Right atrium auricular region (tissue), 2 donors: ENCODE measurements around the gene DNASE2. TPM values are rescaled to one million over a fixed set of nuclear protein-coding genes. Genes with fewer than 3 reads are reported as not detected.

Experiments
- DNase-seq: peaks from one replicate; pipeline ENCODE4 v3.0.0-alpha.2; 2019; ENCODE audit warnings: low spot score
- H3K27ac ChIP-seq, 2 donors: fragments of 200-600 bp; sonication (generic); 1 replicate in 1 of 2; 2 replicates in 1 of 2; pipeline ENCODE4 v1.5.1; 2016 to 2019
- H3K27me3 ChIP-seq, 2 donors: fragments of 200-600 bp; sonication (generic); one replicate each; pipeline versions ENCODE4 v1.5.1 to v1.6.0; 2017 to 2019
- H3K36me3 ChIP-seq: fragments of 200-600 bp; sonication (generic); one replicate; pipeline ENCODE4 v1.5.1; 2016
- H3K4me1 ChIP-seq, 2 donors: fragments of 200-600 bp; sonication (generic); one replicate each; pipeline versions ENCODE4 v1.5.1 to v1.6.0; 2017 to 2019
- H3K4me3 ChIP-seq, 2 donors: fragments of 200-600 bp; sonication (generic); 1 replicate in 1 of 2; 2 replicates in 1 of 2; pipeline ENCODE4 v1.5.1; 2017 to 2019; ENCODE audit warnings: mild to moderate bottlenecking in 1 of 2, moderate library complexity in 1 of 2
- H3K9me3 ChIP-seq, 2 donors: fragments of 200-600 bp; sonication (generic); one replicate each; pipeline ENCODE4 v1.5.1; 2019
- CTCF ChIP-seq, 2 donors: fragments of 200-600 bp; sonication (generic); IDR thresholded peaks; one replicate each; pipeline ENCODE4 v1.5.1; 2019; ENCODE audit warnings: antibody characterized with exemption in 2 of 2
- total RNA-seq, 2 donors: library from RNA; depleted of rRNA; stranded (reverse); fragments of >200 nt; gene quantifications; one replicate each; pipeline ENCODE4 v1.1.0, GENCODE V29; 2016

The DNASE2 gene
- 10 to 100 TPM; 24.2 to 24.9 TPM for total RNA-seq

- peak; percentile 97 for DNase-seq
- Histone ChIP-seq H3K36me3 (peaks cover 17% of the 10 kb centered on the region), H3K4me1 (peaks cover 0 to 26% of the 10 kb centered on the region in 2 donors), H3K27ac (peak within 1 kb of the TSS; percentile 79 to 87), H3K9me3 (peaks cover 0 to 9% of the 10 kb centered on the region in 2 donors), H3K4me3 (peak within 1 kb of the TSS; percentile 57 to 81), H3K27me3 (peaks cover 0 to 15% of the 10 kb centered on the region in 2 donors)
- TF ChIP-seq CTCF (IDR thresholded peaks at IDR 0.05), result no peak
Measured at GRCh38 chr19:12881172-12881808, at the start of gene DNASE2. Gene DNASE2, minus strand, starts transcription at chr19:12881449. Its CDS starts 74 bp downstream, at chr19:12881375.

- H3K9me3 ChIP-seq, result no peaks in the 10 kb centered on the region
- DNase-seq, result no peak
- no peaks in the 10 kb centered on the region for H3K27me3 ChIP-seq
- H3K27ac ChIP-seq, result no peak overlapping the region
- H3K4me1 ChIP-seq, result peaks cover 3 to 12% of the 10 kb centered on the region in 2 donors
- no peak for TF ChIP-seq CTCF (IDR thresholded peaks at IDR 0.05)
- H3K4me3 ChIP-seq, result no peak overlapping the region
- peaks cover 54% of the 10 kb centered on the region for H3K36me3 ChIP-seq
Measured at GRCh38 chr19:12930002-12930645, 48.9 kb upstream of the DNASE2 start.

GRCh38 chr19:12924621-12925310, 43.5 kb upstream of the DNASE2 start:
- H3K9me3 ChIP-seq, result no peaks in the 10 kb centered on the region
- H3K27ac ChIP-seq, result no peak overlapping the region
- no peak for DNase-seq
- H3K4me1 ChIP-seq, result no peaks in the 10 kb centered on the region
- peaks cover 72% of the 10 kb centered on the region for H3K36me3 ChIP-seq
- H3K4me3 ChIP-seq, result no peak overlapping the region
- TF ChIP-seq CTCF (IDR thresholded peaks at IDR 0.05), result no peak
- no peaks in the 10 kb centered on the region for H3K27me3 ChIP-seq

- Histone ChIP-seq H3K9me3 (no peaks in the 10 kb centered on the region), H3K4me3 (no peak overlapping the region), H3K27ac (no peak overlapping the region), H3K27me3 (no peaks in the 10 kb centered on the region), H3K36me3 (peaks cover 56% of the 10 kb centered on the region), H3K4me1 (peaks cover 0 to 3% of the 10 kb centered on the region in 2 donors)
- no peak for TF ChIP-seq CTCF (IDR thresholded peaks at IDR 0.05)
- DNase-seq, result no peak
Measured at GRCh38 chr19:12922959-12923358, 41.7 kb upstream of the DNASE2 start.

DNA sequence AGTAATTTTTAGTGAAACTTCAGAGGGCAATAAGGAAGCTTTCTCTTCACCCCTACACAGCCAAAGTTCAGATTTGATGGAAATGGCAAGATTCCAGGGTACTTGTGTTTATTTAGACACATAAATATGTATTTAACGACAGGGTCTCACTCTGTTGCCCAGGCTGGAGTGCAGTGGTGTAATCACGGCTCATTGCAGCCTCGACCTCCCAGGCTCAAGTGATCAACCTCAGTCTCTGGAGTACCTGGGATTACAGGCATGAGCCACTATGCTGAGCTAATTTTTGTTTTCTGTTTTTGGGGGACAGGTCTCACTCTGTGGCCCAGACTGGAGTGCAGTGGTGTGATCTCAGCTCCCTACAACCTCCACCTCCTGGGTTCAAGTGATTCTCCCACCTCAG, 39.8 kb upstream of the DNASE2 start:
- H3K4me1 ChIP-seq, result peaks cover 0 to 3% of the 10 kb centered on the region in 2 donors
- H3K4me3 ChIP-seq, result no peak overlapping the region
- no peak for DNase-seq
- no peaks in the 10 kb centered on the region for H3K27me3 ChIP-seq
- peaks cover 37% of the 10 kb centered on the region for H3K36me3 ChIP-seq
- TF ChIP-seq CTCF (IDR thresholded peaks at IDR 0.05), result no peak
- no peaks in the 10 kb centered on the region for H3K9me3 ChIP-seq
- H3K27ac ChIP-seq, result no peak overlapping the region
